Activated naive CD8-positive, alpha-beta T cell treated with anti-CD3 and anti-CD28 coated beads, Interleukin-2, amount 50 U/mL, for 16 hours (primary cell): Measurements from ENCODE around the gene SLC25A23.
A peak's percentile ranks its signal among the peaks of the same experiment; 100 is the strongest.
"Not testable (repeated sequence)": the region's sequence is repeated elsewhere in the genome, so short reads cannot be mapped to it uniquely, and the experiment has no call there.

Source experiments
- DNase-seq: peaks from one replicate; pipeline ENCODE4 v3.0.0-alpha.2; 2020; ENCODE audit warnings: low read depth, low spot score

The SLC25A23 gene

GRCh38 chr19:6459262-6460098 is at the start of gene SLC25A23:
SLC25A23 (minus strand) TSS chr19:6459792; CDS start chr19:6459628, 164 bp downstream.
- DNase-seq: no peak

- DNase-seq: not testable (repeated sequence)
Observed at GRCh38 chr19:6508028-6508771, 48.6 kb upstream of the SLC25A23 start.

- no peak for DNase-seq
Observed at GRCh38 chr19:6503407-6504201, 44.0 kb upstream of the SLC25A23 start.

GRCh38 chr19:6501740-6502648 is 42.4 kb upstream of the SLC25A23 start, which contains the start of gene TUBB4A:
TUBB4A (minus strand) TSS chr19:6502309; CDS start chr19:6502212, 97 bp downstream.
- DNase-seq: peak; percentile 25

- DNase-seq: no peak
Observed at GRCh38 chr19:6500837-6501739, 41.5 kb upstream of the SLC25A23 start.

- DNase-seq: no peak
Observed at GRCh38 chr19:6499052-6499790, 39.6 kb upstream of the SLC25A23 start.

GRCh38 chr19:6498294-6499036 is 38.9 kb upstream of the SLC25A23 start:
- DNase-seq: no peak

DNA sequence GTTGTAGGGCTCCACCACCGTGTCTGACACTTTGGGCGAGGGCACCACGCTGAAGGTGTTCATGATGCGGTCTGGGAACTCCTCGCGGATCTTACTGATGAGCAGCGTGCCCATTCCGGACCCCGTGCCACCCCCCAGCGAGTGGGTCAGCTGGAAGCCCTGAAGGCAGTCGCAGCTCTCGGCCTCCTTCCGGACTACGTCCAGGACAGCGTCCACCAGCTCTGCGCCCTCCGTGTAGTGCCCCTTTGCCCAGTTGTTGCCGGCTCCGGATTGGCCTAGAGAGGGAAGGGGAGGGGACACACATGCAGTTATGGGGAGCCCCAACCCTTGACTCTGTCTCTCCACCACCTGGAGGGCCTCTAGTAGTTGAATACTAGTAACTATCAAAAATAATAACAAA is 36.4 kb upstream of the SLC25A23 start:
- DNase-seq: no peak

GRCh38 chr19:6494438-6495036 is 34.9 kb upstream of the SLC25A23 start:
- no peak for DNase-seq

DNA sequence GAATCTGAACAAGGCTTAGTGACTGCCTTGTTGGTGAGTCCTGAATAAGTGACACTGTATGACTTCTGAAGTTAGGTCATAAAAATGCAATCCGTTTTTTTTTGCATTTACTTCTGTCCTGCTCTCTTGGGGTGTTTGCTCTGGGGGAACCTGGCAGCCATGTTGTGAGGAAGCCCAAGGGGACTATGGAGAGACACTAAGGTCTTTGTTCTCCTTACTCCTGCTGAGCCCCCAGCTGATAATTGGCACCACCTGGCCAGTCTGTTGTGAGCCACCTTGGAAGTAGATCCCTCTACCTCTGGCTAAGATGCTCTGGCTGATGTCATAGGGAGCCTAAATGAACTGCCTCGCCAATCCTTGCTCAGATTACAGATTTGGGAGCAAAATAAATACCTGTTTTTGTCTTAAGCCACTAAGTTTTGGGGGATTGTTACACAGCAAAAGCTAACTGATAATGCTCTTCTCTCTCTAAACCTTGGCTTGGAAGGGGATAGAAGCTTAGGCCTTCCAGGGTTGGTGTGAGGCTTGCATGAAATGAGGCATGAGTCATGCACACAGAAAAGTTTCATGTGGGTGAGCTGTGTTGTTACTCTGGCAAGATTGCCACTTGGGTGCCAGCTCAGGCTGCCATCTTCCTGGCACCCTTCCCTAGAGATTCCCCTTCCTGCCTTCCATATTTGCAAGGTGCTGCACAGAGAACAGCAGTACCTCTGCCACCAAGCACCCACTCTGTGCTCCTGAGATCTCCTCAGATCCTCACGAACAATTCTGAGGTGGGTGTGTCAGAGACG is 32.4 kb upstream of the SLC25A23 start:
- no peak for DNase-seq

DNA sequence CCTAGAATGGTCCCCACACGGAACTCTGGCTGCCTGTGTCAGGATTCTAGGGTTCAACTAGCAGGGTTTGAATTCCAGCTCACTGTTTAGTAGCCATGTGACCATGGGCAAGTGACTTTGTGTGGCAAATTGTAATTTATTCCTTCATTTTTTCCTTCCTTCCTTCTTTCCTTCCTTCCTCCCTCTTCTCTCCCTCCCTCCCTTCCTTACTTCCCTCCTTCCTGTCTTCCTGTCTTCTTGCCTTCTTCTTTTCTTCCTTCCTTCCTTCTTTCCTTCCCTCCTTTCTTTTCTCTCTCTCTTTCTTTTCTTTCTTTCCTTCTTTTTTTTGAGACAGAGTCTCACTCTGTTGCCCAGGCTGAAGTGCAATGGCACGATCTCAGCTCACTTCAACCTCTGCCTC is 30.5 kb upstream of the SLC25A23 start:
- no peak for DNase-seq

DNA sequence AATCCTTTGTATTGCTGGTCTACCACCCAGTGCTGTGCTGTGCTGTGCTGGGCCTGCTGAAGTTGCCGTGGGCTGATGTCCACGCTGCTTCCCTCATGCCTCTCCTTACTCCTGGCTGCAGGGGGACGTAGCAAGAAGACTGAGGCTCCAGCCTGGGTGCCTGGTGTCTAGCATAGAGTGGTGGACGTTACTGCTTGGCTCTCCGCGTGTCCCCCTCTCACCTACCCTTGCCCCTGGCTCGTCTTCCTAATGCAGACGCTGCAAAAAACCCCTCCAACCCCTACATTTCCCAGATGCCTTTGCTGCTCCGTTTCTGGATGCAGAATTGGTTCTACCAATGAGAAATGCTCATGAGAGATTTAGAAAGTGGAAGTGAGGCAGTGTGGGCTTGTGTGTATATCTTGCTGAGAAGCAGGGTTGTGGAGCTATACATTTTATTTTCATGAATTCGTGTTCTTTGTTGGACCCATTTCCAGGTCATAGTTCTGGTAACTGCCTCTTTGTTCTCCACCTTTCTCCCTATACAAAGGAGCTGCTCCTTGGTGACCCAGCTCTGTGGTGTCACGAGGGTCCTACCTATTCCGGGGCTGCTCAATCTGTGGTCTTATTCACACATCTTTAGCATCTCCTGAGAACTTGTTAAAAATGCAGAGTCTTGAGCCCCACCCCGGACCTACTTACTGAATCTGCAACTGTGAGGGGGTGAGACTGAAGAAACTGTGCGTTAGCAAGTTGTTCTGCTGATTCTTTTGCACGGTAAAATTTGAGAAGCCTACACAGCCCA is 29.9 kb upstream of the SLC25A23 start:
- no peak for DNase-seq

- no peak for DNase-seq
Observed at GRCh38 chr19:6484831-6485230, 25.2 kb upstream of the SLC25A23 start.

GRCh38 chr19:6484230-6484629 is 24.6 kb upstream of the SLC25A23 start:
- DNase-seq: no peak

DNA sequence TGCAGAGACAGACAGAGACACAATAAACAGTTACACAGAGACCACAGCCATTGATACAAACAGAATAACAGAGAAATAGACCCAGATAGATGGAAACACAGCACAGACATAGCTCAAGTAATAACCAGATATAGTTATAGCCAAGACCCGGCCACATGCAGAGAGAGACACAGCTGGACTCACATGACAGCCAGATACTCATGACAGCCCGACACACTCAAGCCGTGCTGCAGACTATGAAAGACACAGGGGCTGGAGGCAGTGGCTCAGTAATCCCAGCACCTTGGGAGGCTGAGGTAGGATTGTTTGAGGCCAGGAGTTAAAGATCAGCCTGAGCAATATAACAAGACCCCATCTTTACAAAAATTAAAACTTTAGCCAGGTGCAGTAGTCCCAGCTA is 23.6 kb upstream of the SLC25A23 start:
- DNase-seq: no peak

GRCh38 chr19:6482343-6482686 is 22.7 kb upstream of the SLC25A23 start:
- no peak for DNase-seq
